ENCODE data around the gene LRRC40.
"Not testable (repeated sequence)": the region's sequence is repeated elsewhere in the genome, so short reads cannot be mapped to it uniquely, and the experiment has no call there.

LRRC40 gene

GRCh38 chr1:70221238-70222121 lies 16.1 kb upstream of the LRRC40 start, which contains the start of gene SRSF11:
Gene SRSF11, plus strand, starts transcription at chr1:70221380. Its CDS starts 257 bp downstream, at chr1:70221637.
- peaks cover 10% of the 10 kb centered on the region for H3K4me1 ChIP-seq (ENCODE audit: control insufficient read depth, low read depth, low read length)
- peak within 1 kb of the TSS; percentile 91 for H3K27ac ChIP-seq (ENCODE audit: low read length)
- H3K4me3 ChIP-seq (ENCODE audit: low read length) = peak within 1 kb of the TSS; percentile 99
- no peaks in the 10 kb centered on the region for H3K9me3 ChIP-seq (ENCODE audit: control insufficient read depth, low read depth, low read length)
- peaks cover 28% of the 10 kb centered on the region for H3K36me3 ChIP-seq (ENCODE audit: control insufficient read depth, low read depth, low read length)
- no peaks in the 10 kb centered on the region for H3K27me3 ChIP-seq (ENCODE audit: control insufficient read depth, insufficient read depth, low read length)
- peak within 1 kb of the TSS; percentile 99 for H3K9ac ChIP-seq (ENCODE audit: low read length)

- Histone ChIP-seq H3K27me3 (ENCODE audit: control insufficient read depth, insufficient read depth, low read length) (no peaks in the 10 kb centered on the region), H3K9me3 (ENCODE audit: control insufficient read depth, low read depth, low read length) (no peaks in the 10 kb centered on the region), H3K27ac (ENCODE audit: low read length) (peak overlapping the region; percentile 67), H3K4me3 (ENCODE audit: low read length) (peak overlapping the region; percentile 99), H3K36me3 (ENCODE audit: control insufficient read depth, low read depth, low read length) (peaks cover 28% of the 10 kb centered on the region), H3K9ac (ENCODE audit: low read length) (peak overlapping the region; percentile 99), H3K4me1 (ENCODE audit: control insufficient read depth, low read depth, low read length) (peaks cover 10% of the 10 kb centered on the region)
Measured at GRCh38 chr1:70220517-70221237, 15.3 kb upstream of the LRRC40 start.

- Histone ChIP-seq H3K9ac (ENCODE audit: low read length) (no peak overlapping the region), H3K4me3 (ENCODE audit: low read length) (no peak overlapping the region), H3K27ac (ENCODE audit: low read length) (no peak overlapping the region), H3K4me1 (ENCODE audit: control insufficient read depth, low read depth, low read length) (peaks cover 10% of the 10 kb centered on the region), H3K36me3 (ENCODE audit: control insufficient read depth, low read depth, low read length) (peaks cover 23% of the 10 kb centered on the region), H3K9me3 (ENCODE audit: control insufficient read depth, low read depth, low read length) (no peaks in the 10 kb centered on the region), H3K27me3 (ENCODE audit: control insufficient read depth, insufficient read depth, low read length) (no peaks in the 10 kb centered on the region)
Measured at GRCh38 chr1:70220015-70220414, 14.6 kb upstream of the LRRC40 start.

GRCh38 chr1:70211541-70211940 lies 6.2 kb upstream of the LRRC40 start:
- Histone ChIP-seq H3K27ac (ENCODE audit: low read length) (no peak overlapping the region), H3K9ac (ENCODE audit: low read length) (no peak overlapping the region), H3K36me3 (ENCODE audit: control insufficient read depth, low read depth, low read length) (peaks cover 8% of the 10 kb centered on the region), H3K9me3 (ENCODE audit: control insufficient read depth, low read depth, low read length) (no peaks in the 10 kb centered on the region), H3K27me3 (ENCODE audit: control insufficient read depth, insufficient read depth, low read length) (no peaks in the 10 kb centered on the region), H3K4me1 (ENCODE audit: control insufficient read depth, low read depth, low read length) (no peaks in the 10 kb centered on the region), H3K4me3 (ENCODE audit: low read length) (no peak overlapping the region)

GRCh38 chr1:70210820-70211219 lies 5.4 kb upstream of the LRRC40 start:
- Histone ChIP-seq H3K9me3 (ENCODE audit: control insufficient read depth, low read depth, low read length) (no peaks in the 10 kb centered on the region), H3K27me3 (ENCODE audit: control insufficient read depth, insufficient read depth, low read length) (no peaks in the 10 kb centered on the region), H3K4me1 (ENCODE audit: control insufficient read depth, low read depth, low read length) (no peaks in the 10 kb centered on the region), H3K27ac (ENCODE audit: low read length) (no peak overlapping the region), H3K9ac (ENCODE audit: low read length) (no peak overlapping the region), H3K36me3 (ENCODE audit: control insufficient read depth, low read depth, low read length) (peaks cover 8% of the 10 kb centered on the region), H3K4me3 (ENCODE audit: low read length) (no peak overlapping the region)

GRCh38 chr1:70208292-70208691 lies 2.9 kb upstream of the LRRC40 start:
- Histone ChIP-seq H3K4me1 (ENCODE audit: control insufficient read depth, low read depth, low read length) (peaks cover 4% of the 10 kb centered on the region), H3K27me3 (ENCODE audit: control insufficient read depth, insufficient read depth, low read length) (no peaks in the 10 kb centered on the region), H3K27ac (ENCODE audit: low read length) (no peak overlapping the region), H3K9me3 (ENCODE audit: control insufficient read depth, low read depth, low read length) (no peaks in the 10 kb centered on the region), H3K4me3 (ENCODE audit: low read length) (no peak overlapping the region), H3K9ac (ENCODE audit: low read length) (no peak overlapping the region), H3K36me3 (ENCODE audit: control insufficient read depth, low read depth, low read length) (peaks cover 8% of the 10 kb centered on the region)

GRCh38 chr1:70207492-70207891 lies 2.1 kb upstream of the LRRC40 start:
- Histone ChIP-seq H3K9ac (ENCODE audit: low read length) (no peak overlapping the region), H3K36me3 (ENCODE audit: control insufficient read depth, low read depth, low read length) (peaks cover 8% of the 10 kb centered on the region), H3K27me3 (ENCODE audit: control insufficient read depth, insufficient read depth, low read length) (no peaks in the 10 kb centered on the region), H3K4me3 (ENCODE audit: low read length) (no peak overlapping the region), H3K4me1 (ENCODE audit: control insufficient read depth, low read depth, low read length) (peaks cover 4% of the 10 kb centered on the region), H3K27ac (ENCODE audit: low read length) (no peak overlapping the region), H3K9me3 (ENCODE audit: control insufficient read depth, low read depth, low read length) (no peaks in the 10 kb centered on the region)

- H3K9ac ChIP-seq (ENCODE audit: low read length); H3K36me3 ChIP-seq (ENCODE audit: control insufficient read depth, low read depth, low read length); H3K9me3 ChIP-seq (ENCODE audit: control insufficient read depth, low read depth, low read length); H3K27me3 ChIP-seq (ENCODE audit: control insufficient read depth, insufficient read depth, low read length); H3K4me1 ChIP-seq (ENCODE audit: control insufficient read depth, low read depth, low read length); H3K27ac ChIP-seq (ENCODE audit: low read length): not testable (repeated sequence)
- peak overlapping the region; percentile 100 for H3K4me3 ChIP-seq (ENCODE audit: low read length)
Measured at GRCh38 chr1:70206833-70207232, 1.5 kb upstream of the LRRC40 start.

- Histone ChIP-seq H3K27ac (ENCODE audit: low read length) (peak overlapping the region; percentile 31), H3K9ac (ENCODE audit: low read length) (peak overlapping the region; percentile 99), H3K4me3 (ENCODE audit: low read length) (peak overlapping the region; percentile 100), H3K36me3 (ENCODE audit: control insufficient read depth, low read depth, low read length) (peaks cover 8% of the 10 kb centered on the region), H3K27me3 (ENCODE audit: control insufficient read depth, insufficient read depth, low read length) (no peaks in the 10 kb centered on the region), H3K4me1 (ENCODE audit: control insufficient read depth, low read depth, low read length) (peaks cover 4% of the 10 kb centered on the region), H3K9me3 (ENCODE audit: control insufficient read depth, low read depth, low read length) (no peaks in the 10 kb centered on the region)
Measured at GRCh38 chr1:70205071-70205433, 327 bp downstream of the LRRC40 start.

- Histone ChIP-seq H3K9ac (ENCODE audit: low read length) (peak overlapping the region; percentile 99), H3K36me3 (ENCODE audit: control insufficient read depth, low read depth, low read length) (peaks cover 8% of the 10 kb centered on the region), H3K4me1 (ENCODE audit: control insufficient read depth, low read depth, low read length) (peaks cover 4% of the 10 kb centered on the region), H3K4me3 (ENCODE audit: low read length) (peak overlapping the region; percentile 100), H3K27ac (ENCODE audit: low read length) (peak overlapping the region; percentile 31), H3K27me3 (ENCODE audit: control insufficient read depth, insufficient read depth, low read length) (no peaks in the 10 kb centered on the region), H3K9me3 (ENCODE audit: control insufficient read depth, low read depth, low read length) (no peaks in the 10 kb centered on the region)
Measured at GRCh38 chr1:70204600-70204999, 779 bp downstream of the LRRC40 start.

GRCh38 chr1:70204139-70204538 lies 1.2 kb downstream of the LRRC40 start:
- no peak overlapping the region for H3K27ac ChIP-seq (ENCODE audit: low read length)
- H3K4me1 ChIP-seq (ENCODE audit: control insufficient read depth, low read depth, low read length) = peaks cover 4% of the 10 kb centered on the region
- H3K27me3 ChIP-seq (ENCODE audit: control insufficient read depth, insufficient read depth, low read length) = no peaks in the 10 kb centered on the region
- peaks cover 8% of the 10 kb centered on the region for H3K36me3 ChIP-seq (ENCODE audit: control insufficient read depth, low read depth, low read length)
- no peaks in the 10 kb centered on the region for H3K9me3 ChIP-seq (ENCODE audit: control insufficient read depth, low read depth, low read length)
- peak overlapping the region; percentile 99 for H3K9ac ChIP-seq (ENCODE audit: low read length)
- peak overlapping the region; percentile 100 for H3K4me3 ChIP-seq (ENCODE audit: low read length)
